Measurements from ENCODE around the gene CAPN1. TPM values are rescaled to one million over a fixed set of nuclear protein-coding genes. Genes with fewer than 3 reads are reported as not detected.
A peak's percentile ranks its signal among the peaks of the same experiment; 100 is the strongest.

CAPN1 gene
- total and polyA plus RNA-seq, 2 of the 13 experiments (the other 11 are each of a cell fraction or from before 2014, with no cell fraction given) = 57.3 to 82.6 TPM

GRCh38 chr11:65225279-65226102 lies 43.8 kb downstream of the CAPN1 start (continued):
- TF ChIP-seq ZNF318 (CRISPR knock-in tag; IDR thresholded peaks at IDR 0.05) = no peak
- no peak for TF ChIP-seq PHB2 (IDR thresholded peaks at IDR 0.05; ENCODE audit: partially characterized antibody)
- no peak for TF ChIP-seq SIN3B (IDR thresholded peaks at IDR 0.05; ENCODE audit: low read length)
- TF ChIP-seq POGZ (CRISPR knock-in tag; IDR thresholded peaks at IDR 0.05) = no peak
- no peak for TF ChIP-seq E2F5 (CRISPR knock-in tag; conservative IDR thresholded peaks at IDR 0.05)
- no peak for TF ChIP-seq KLF11 (CRISPR knock-in tag; IDR thresholded peaks at IDR 0.05)
- TF ChIP-seq, protein P1, sequence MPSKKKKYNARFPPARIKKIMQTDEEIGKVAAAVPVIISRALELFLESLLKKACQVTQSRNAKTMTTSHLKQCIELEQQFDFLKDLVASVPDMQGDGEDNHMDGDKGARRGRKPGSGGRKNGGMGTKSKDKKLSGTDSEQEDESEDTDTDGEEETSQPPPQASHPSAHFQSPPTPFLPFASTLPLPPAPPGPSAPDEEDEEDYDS (CRISPR knock-in tag; IDR thresholded peaks at IDR 0.05) = no peak
- TF ChIP-seq ZNF776 (CRISPR knock-in tag; IDR thresholded peaks at IDR 0.05) = no peak
- TF ChIP-seq ZNF574 (CRISPR knock-in tag; IDR thresholded peaks at IDR 0.05) = peak; percentile 48
- no peak for TF ChIP-seq ZNF33A (CRISPR knock-in tag; IDR thresholded peaks at IDR 0.05; ENCODE audit: borderline replicate concordance)
- TF ChIP-seq TFDP2 (CRISPR knock-in tag; IDR thresholded peaks at IDR 0.05) = peak; percentile 30; the same call in 1 of the 2 replicates
- peak; percentile 62 for TF ChIP-seq KAT8 (CRISPR knock-in tag; IDR thresholded peaks at IDR 0.05)
- no peak for TF ChIP-seq ZNF343 (CRISPR knock-in tag; IDR thresholded peaks at IDR 0.05)
- TF ChIP-seq CBX5 (CRISPR knock-in tag; IDR thresholded peaks at IDR 0.05; ENCODE audit: borderline replicate concordance) = no peak
- TF ChIP-seq ZBTB1 (CRISPR knock-in tag; IDR thresholded peaks at IDR 0.05; ENCODE audit: borderline replicate concordance) = no peak
- no peak for TF ChIP-seq NFATC3 (CRISPR knock-in tag; IDR thresholded peaks at IDR 0.05)
